HFFc6 (cell line): Measurements from ENCODE around the gene CYTH3. TPM values are rescaled to one million over a fixed set of nuclear protein-coding genes. Genes with fewer than 3 reads are reported as not detected.
A peak's percentile ranks its signal among the peaks of the same experiment; 100 is the strongest.

Experiments
- DNase-seq: peaks from one replicate; pipeline ENCODE4 v3.0.0-alpha.2; 2018
- H3K27ac Mint-ChIP-seq: 2 replicates; pipeline ENCODE4 v1.8.0; 2020; ENCODE audit warnings: mild to moderate bottlenecking, mixed read lengths
- H3K27me3 Mint-ChIP-seq: 2 replicates; pipeline ENCODE4 v1.8.0; 2021; ENCODE audit warnings: mild to moderate bottlenecking, moderate library complexity, mixed read lengths; ENCODE audit not compliant: insufficient read depth
- H3K36me3 Mint-ChIP-seq: 2 replicates; pipeline ENCODE4 v1.8.0; 2021; ENCODE audit warnings: low read depth, mixed read lengths
- H3K4me1 Mint-ChIP-seq: 2 replicates; pipeline ENCODE4 v1.8.0; 2020; ENCODE audit warnings: low read depth, mixed read lengths
- H3K4me3 Mint-ChIP-seq: 2 replicates; pipeline ENCODE4 v1.8.0; 2020; ENCODE audit warnings: mild to moderate bottlenecking, moderate library complexity, mixed read lengths
- H3K9me3 Mint-ChIP-seq: 2 replicates; pipeline ENCODE4 v1.8.0; 2020; ENCODE audit warnings: mild to moderate bottlenecking, mixed read lengths
- long read RNA-seq: library from polyadenylated mRNA; unstranded; transcript quantifications from one replicate; pipeline ENCODE4 v2.0.0, GENCODE V29; 2019
- total RNA-seq, 6 experiments: library from RNA; stranded (reverse); fragmentation: NEBNext Ultra II Directional; extraction: Animal tissue kit (Norgen Biotek cat#: 25700); gene quantifications; 2 replicates in 1 of 6; 3 replicates in 5 of 6; pipeline ENCODE4 v1.2.3, GENCODE V29; 2021
- TF ChIP-seq, protein P1 (sequence below): fragments of 200-600 bp; sonication (generic); IDR thresholded peaks from 2 replicates; pipeline ENCODE4 v1.5.0; 2021; ENCODE audit warnings: antibody characterized with exemption, mild to moderate bottlenecking

Gene CYTH3, protein sequence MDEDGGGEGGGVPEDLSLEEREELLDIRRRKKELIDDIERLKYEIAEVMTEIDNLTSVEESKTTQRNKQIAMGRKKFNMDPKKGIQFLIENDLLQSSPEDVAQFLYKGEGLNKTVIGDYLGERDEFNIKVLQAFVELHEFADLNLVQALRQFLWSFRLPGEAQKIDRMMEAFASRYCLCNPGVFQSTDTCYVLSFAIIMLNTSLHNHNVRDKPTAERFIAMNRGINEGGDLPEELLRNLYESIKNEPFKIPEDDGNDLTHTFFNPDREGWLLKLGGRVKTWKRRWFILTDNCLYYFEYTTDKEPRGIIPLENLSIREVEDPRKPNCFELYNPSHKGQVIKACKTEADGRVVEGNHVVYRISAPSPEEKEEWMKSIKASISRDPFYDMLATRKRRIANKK
- total RNA-seq: 10 to 100 TPM; 38.6 to 53.6 (median 47.9) TPM
- long read RNA-seq, full-length matches to known transcripts: 13 of 28 reads
- long read RNA-seq, partial matches to known transcripts: 4 of 28 reads
- long read RNA-seq, other reads (novel, unspliced or antisense): 11 of 28 reads

DNA sequence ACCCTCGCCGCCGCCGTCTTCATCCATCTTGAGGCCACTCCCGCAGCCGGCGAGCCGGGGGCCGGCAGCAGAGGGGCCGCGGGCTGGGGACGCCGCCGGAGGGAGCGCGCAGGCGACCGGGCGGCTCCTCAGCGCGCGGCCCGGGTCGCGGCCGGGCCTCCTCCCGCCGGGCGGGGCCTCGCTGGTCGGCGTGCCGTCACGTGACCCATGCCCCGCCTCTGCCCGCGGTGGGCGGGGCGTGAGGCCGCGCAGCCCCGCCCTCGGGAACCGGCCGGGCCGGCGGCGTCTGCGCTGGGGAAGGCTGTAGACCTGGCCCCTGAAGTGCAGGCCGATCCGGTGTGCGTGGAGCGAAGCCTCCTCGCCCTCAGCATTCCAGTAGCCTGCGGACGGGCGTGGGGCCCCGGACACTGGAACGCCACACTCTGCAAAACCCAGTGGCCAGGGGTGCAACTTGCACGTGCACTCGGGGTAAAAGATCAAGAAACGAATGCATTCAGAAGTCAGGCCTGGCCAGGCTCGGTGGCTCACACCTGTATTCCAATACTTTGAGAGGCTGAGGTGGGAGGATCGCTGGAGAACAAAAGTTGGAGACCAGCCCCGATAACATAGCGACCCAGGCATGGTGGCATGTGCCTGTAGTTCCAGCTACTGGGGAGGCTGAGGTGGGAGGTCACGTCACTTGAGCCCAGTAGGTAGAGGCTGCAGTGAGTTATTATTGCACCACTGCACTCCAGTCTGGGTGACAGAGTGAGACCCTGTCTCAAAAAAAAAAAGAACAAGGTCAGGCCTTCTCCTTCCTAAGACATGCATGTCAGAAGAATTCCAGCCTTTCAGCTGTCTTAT is at the start of gene CYTH3:
Gene CYTH3 (minus strand): TSS at position 144 of the 843 bp plus-strand sequence. CDS start 117 bp downstream, at position 27.
- Mint-ChIP-seq H3K27ac (peak within 1 kb of the TSS; percentile 79), H3K9me3 (no peaks in the 10 kb centered on the region), H3K4me1 (peaks cover 71% of the 10 kb centered on the region), H3K36me3 (peaks cover 26% of the 10 kb centered on the region), H3K27me3 (peaks cover 4% of the 10 kb centered on the region; the same call in 1 of the 2 replicates), H3K4me3 (peak within 1 kb of the TSS; percentile 95)
- TF ChIP-seq, protein P1, sequence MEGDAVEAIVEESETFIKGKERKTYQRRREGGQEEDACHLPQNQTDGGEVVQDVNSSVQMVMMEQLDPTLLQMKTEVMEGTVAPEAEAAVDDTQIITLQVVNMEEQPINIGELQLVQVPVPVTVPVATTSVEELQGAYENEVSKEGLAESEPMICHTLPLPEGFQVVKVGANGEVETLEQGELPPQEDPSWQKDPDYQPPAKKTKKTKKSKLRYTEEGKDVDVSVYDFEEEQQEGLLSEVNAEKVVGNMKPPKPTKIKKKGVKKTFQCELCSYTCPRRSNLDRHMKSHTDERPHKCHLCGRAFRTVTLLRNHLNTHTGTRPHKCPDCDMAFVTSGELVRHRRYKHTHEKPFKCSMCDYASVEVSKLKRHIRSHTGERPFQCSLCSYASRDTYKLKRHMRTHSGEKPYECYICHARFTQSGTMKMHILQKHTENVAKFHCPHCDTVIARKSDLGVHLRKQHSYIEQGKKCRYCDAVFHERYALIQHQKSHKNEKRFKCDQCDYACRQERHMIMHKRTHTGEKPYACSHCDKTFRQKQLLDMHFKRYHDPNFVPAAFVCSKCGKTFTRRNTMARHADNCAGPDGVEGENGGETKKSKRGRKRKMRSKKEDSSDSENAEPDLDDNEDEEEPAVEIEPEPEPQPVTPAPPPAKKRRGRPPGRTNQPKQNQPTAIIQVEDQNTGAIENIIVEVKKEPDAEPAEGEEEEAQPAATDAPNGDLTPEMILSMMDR: no peak
- DNase-seq: peak; percentile 44

DNA sequence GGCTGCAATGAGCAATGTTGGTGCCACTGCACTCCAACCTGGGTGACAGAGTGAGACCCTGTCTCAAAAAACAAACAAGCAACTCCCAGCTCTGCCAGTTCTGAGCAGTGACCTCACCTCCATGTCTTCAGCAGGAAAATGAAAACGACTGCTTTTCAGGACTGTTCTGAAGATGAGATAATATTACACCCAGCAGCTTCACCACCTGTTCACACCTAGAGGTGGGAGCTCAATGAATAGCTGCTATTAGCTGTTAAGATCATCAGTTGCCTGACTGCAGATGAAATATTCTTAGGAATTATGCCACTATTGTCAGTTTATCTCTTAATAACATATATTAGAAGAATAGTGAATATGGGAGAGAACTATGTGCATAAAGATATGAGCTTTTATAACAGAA is 48.4 kb upstream of the CYTH3 start:
- Mint-ChIP-seq H3K9me3 (no peaks in the 10 kb centered on the region), H3K27ac (no peak overlapping the region), H3K27me3 (peaks cover 3% of the 10 kb centered on the region; the same call in 1 of the 2 replicates), H3K36me3 (no peaks in the 10 kb centered on the region), H3K4me1 (peaks cover 26% of the 10 kb centered on the region), H3K4me3 (no peak overlapping the region)
- DNase-seq: no peak
- TF ChIP-seq, protein P1: no peak

DNA sequence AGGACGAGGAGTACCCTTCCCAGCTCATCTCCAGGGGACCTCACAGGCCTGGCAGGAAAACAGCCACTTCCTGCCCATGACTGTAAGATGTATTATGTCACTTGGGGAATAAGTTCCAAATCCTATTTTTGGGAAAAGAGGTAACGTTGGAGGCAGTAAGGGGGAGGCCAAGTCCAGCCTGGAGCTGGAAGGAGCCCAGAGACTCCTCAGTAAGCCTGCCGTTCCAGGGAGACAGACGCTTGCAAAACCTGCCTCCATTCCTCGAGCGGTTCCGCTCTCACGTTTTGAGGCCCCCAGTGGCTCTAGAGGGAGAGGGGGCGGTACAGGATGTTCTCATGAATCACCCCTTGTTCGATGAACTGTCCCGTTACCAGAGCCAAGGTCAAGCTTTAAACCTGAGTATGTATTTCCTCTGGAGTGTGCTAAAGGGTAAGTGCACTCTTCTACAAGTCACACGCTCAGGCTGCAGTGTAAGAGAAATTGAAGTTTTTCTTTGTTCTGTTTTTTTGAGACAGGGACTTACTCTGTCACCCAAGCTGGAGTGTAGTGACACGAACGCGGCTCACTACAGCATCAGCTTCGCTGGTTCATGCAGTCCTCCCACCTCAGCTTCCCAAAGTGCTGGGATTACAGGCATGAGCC is 45.5 kb upstream of the CYTH3 start:
- H3K27ac Mint-ChIP-seq: peak overlapping the region; percentile 89
- H3K36me3 Mint-ChIP-seq: no peaks in the 10 kb centered on the region
- no peaks in the 10 kb centered on the region for H3K9me3 Mint-ChIP-seq
- peak; percentile 37 for DNase-seq
- TF ChIP-seq, protein P1: no peak
- peaks cover 3% of the 10 kb centered on the region; the same call in 1 of the 2 replicates for H3K27me3 Mint-ChIP-seq
- H3K4me1 Mint-ChIP-seq: peaks cover 16% of the 10 kb centered on the region
- peak overlapping the region; percentile 72 for H3K4me3 Mint-ChIP-seq

DNA sequence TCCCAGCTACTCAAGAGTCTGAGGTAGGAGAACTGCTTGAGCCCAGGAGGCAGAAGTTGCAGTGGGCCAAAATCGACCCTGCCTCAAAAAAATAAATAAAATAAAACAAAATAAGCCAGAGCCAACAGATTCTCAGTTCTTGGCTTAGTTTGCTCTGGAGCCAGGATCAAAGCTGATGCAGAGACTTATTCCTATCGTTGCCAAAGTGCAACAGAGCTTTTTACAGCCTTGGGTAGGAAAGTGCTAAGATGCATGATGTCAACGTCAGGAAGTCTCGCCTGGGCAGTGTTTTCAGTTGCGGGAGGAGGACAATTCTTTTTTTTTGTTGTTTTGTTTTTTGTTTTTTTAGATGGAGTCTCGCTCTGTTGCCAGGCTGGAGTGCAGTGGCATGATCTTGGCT is 43.8 kb upstream of the CYTH3 start:
- H3K27ac Mint-ChIP-seq: no peak overlapping the region
- peaks cover 3% of the 10 kb centered on the region; the same call in 1 of the 2 replicates for H3K27me3 Mint-ChIP-seq
- TF ChIP-seq, protein P1: no peak
- H3K36me3 Mint-ChIP-seq: no peaks in the 10 kb centered on the region
- H3K9me3 Mint-ChIP-seq: no peaks in the 10 kb centered on the region
- H3K4me1 Mint-ChIP-seq: peaks cover 12% of the 10 kb centered on the region
- H3K4me3 Mint-ChIP-seq: no peak overlapping the region
- no peak for DNase-seq

DNA sequence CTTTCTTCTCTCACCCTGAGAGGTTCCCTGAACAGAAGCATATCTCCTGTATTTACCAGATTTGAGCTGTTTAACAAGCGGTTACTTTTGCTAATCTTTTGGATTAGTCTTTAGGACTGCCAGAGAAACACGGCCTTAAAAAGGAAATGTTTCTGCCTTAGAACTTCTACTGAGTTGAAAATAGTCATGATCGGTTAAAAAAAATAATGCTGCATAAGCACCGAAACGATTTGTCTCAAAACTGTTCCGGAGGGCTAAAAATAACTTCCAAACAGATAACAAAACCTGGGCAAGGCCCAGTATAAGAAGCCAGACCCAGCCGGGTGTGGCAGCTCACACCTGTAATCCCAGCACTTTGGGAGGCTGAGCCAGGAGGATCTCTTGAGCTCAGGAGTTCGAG is 43.3 kb upstream of the CYTH3 start:
- Mint-ChIP-seq H3K9me3 (no peaks in the 10 kb centered on the region), H3K4me3 (no peak overlapping the region), H3K4me1 (peaks cover 12% of the 10 kb centered on the region), H3K27me3 (peaks cover 3% of the 10 kb centered on the region; the same call in 1 of the 2 replicates), H3K27ac (no peak overlapping the region), H3K36me3 (no peaks in the 10 kb centered on the region)
- TF ChIP-seq, protein P1: no peak
- no peak for DNase-seq
